SK-N-SH treated with all-trans-retinoic acid at 6 μM for 48 hours (cell line): Measurements from ENCODE around the gene ZGPAT.

Experiments
- ARNTL ChIP-seq: fragments of 450-650 bp; formaldehyde crosslinking; IDR thresholded peaks from 2 replicates; pipeline ENCODE4 v1.5.0; 2020; ENCODE audit warnings: low read depth, mild to moderate bottlenecking, moderate library complexity, borderline replicate concordance
- BACH2 ChIP-seq: fragments of 250-450 bp; sonication (Bioruptor Pico); IDR thresholded peaks from 2 replicates; pipeline ENCODE4 v1.9.0; 2021; ENCODE audit warnings: mild to moderate bottlenecking, borderline replicate concordance
- CSDC2 ChIP-seq: fragments of 250-450 bp; sonication (Bioruptor Pico); IDR thresholded peaks from 2 replicates; pipeline ENCODE4 v1.5.0; 2020; ENCODE audit warnings: mild to moderate bottlenecking, moderate library complexity
- ISL1 ChIP-seq: fragments of 250-450 bp; sonication (Bioruptor Pico); IDR thresholded peaks from 2 replicates; pipeline ENCODE4 v2.1.2; 2022; ENCODE audit warnings: mild to moderate bottlenecking, moderate library complexity
- RARB ChIP-seq: fragments of 250-450 bp; sonication (Bioruptor Pico); IDR thresholded peaks from 2 replicates; pipeline ENCODE4 v1.8.0; 2021; ENCODE audit warnings: mild to moderate bottlenecking, moderate library complexity
- TCF4 ChIP-seq: fragments of 250-450 bp; sonication (Bioruptor Pico); IDR thresholded peaks from 2 replicates; pipeline ENCODE4 v1.8.0; 2021; ENCODE audit warnings: mild to moderate bottlenecking, moderate library complexity, borderline replicate concordance
- ZFP3 ChIP-seq: fragments of 250-450 bp; sonication (Bioruptor Pico); IDR thresholded peaks from 2 replicates; pipeline ENCODE4 v1.5.0; 2020; ENCODE audit warnings: mild to moderate bottlenecking, moderate library complexity
- ZFP30 ChIP-seq: fragments of 450-650 bp; formaldehyde crosslinking; IDR thresholded peaks from 2 replicates; pipeline ENCODE4 v1.5.0; 2022; ENCODE audit warnings: mild to moderate bottlenecking, moderate library complexity
- ZNF70 ChIP-seq: fragments of 450-650 bp; formaldehyde crosslinking; IDR thresholded peaks from 2 replicates; pipeline ENCODE4 v1.5.0; 2020; ENCODE audit warnings: mild to moderate bottlenecking, moderate library complexity
- TF ChIP-seq, protein P1 (sequence below): fragments of 250-450 bp; sonication (Bioruptor Pico); IDR thresholded peaks from 2 replicates; pipeline ENCODE4 v1.5.1; 2020; ENCODE audit warnings: low read depth, mild to moderate bottlenecking, moderate library complexity
- TF ChIP-seq, protein P2 (sequence below): fragments of 250-450 bp; sonication (Bioruptor Pico); IDR thresholded peaks from 2 replicates; pipeline ENCODE4 v1.5.0; 2020; ENCODE audit warnings: mild to moderate bottlenecking, moderate library complexity
- TF ChIP-seq, protein P3 (sequence below): fragments of 250-450 bp; sonication (Bioruptor Pico); IDR thresholded peaks from 2 replicates; pipeline ENCODE4 v1.8.0; 2020; ENCODE audit warnings: mild to moderate bottlenecking, moderate library complexity, borderline replicate concordance
- TF ChIP-seq, protein P4 (sequence below): fragments of 250-450 bp; sonication (Bioruptor Pico); IDR thresholded peaks from 2 replicates; pipeline ENCODE4 v1.5.1; 2021; ENCODE audit warnings: mild to moderate bottlenecking, moderate library complexity

DNA sequence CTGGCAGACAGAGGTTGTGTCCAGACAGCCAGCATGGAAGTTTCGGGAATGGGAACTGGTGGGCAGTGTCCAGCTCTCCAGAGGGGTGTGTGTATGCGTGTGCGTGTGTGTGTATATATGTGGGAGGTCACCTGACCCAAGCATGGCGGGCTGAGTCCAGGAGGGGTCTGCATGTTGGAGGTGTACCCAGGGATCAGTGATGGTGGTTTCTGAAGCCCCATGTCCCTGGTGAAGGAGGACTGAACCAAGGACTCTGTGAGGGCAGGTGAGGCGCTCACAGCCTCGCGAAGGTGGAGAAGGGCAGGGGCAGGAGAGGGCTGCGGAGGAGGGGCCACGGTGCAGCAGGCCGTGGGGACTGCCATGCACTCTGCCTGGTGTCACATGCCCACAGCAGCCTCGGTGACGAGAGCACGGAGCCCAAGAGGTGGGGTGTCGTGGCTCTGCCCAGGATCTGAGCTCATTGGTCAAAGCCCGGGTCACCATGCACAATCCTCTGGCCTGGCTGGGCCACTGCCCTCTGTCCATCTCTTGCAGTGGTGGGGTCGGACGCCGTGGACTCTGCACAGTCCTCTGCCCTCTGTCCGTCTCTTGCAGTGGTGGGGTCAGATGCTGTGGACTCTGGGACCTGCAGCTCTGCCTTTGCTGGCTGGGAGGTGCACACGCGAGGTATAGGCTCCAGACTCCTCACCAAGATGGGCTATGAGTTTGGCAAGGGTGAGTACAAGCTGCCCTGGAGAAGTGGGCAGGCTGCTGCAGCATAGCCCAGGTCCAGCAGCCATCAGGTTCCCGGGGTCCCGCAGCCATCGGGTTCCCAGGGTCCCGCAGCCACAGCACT lies 26.5 kb downstream of the ZGPAT start:
- TF ChIP-seq ZNF70 = no peak
- TF ChIP-seq RARB = no peak
- TF ChIP-seq ZFP30 (CRISPR knock-in tag) = no peak
- TF ChIP-seq ZFP3 (CRISPR knock-in tag) = no peak
- TF ChIP-seq, protein P1, sequence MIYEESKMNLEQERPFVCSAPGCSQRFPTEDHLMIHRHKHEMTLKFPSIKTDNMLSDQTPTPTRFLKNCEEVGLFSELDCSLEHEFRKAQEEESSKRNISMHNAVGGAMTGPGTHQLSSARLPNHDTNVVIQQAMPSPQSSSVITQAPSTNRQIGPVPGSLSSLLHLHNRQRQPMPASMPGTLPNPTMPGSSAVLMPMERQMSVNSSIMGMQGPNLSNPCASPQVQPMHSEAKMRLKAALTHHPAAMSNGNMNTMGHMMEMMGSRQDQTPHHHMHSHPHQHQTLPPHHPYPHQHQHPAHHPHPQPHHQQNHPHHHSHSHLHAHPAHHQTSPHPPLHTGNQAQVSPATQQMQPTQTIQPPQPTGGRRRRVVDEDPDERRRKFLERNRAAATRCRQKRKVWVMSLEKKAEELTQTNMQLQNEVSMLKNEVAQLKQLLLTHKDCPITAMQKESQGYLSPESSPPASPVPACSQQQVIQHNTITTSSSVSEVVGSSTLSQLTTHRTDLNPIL = no peak
- TF ChIP-seq ISL1 (CRISPR knock-in tag) = no peak
- TF ChIP-seq, protein P2, sequence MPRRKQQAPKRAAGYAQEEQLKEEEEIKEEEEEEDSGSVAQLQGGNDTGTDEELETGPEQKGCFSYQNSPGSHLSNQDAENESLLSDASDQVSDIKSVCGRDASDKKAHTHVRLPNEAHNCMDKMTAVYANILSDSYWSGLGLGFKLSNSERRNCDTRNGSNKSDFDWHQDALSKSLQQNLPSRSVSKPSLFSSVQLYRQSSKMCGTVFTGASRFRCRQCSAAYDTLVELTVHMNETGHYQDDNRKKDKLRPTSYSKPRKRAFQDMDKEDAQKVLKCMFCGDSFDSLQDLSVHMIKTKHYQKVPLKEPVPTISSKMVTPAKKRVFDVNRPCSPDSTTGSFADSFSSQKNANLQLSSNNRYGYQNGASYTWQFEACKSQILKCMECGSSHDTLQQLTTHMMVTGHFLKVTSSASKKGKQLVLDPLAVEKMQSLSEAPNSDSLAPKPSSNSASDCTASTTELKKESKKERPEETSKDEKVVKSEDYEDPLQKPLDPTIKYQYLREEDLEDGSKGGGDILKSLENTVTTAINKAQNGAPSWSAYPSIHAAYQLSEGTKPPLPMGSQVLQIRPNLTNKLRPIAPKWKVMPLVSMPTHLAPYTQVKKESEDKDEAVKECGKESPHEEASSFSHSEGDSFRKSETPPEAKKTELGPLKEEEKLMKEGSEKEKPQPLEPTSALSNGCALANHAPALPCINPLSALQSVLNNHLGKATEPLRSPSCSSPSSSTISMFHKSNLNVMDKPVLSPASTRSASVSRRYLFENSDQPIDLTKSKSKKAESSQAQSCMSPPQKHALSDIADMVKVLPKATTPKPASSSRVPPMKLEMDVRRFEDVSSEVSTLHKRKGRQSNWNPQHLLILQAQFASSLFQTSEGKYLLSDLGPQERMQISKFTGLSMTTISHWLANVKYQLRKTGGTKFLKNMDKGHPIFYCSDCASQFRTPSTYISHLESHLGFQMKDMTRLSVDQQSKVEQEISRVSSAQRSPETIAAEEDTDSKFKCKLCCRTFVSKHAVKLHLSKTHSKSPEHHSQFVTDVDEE = no peak
- TF ChIP-seq, protein P3, sequence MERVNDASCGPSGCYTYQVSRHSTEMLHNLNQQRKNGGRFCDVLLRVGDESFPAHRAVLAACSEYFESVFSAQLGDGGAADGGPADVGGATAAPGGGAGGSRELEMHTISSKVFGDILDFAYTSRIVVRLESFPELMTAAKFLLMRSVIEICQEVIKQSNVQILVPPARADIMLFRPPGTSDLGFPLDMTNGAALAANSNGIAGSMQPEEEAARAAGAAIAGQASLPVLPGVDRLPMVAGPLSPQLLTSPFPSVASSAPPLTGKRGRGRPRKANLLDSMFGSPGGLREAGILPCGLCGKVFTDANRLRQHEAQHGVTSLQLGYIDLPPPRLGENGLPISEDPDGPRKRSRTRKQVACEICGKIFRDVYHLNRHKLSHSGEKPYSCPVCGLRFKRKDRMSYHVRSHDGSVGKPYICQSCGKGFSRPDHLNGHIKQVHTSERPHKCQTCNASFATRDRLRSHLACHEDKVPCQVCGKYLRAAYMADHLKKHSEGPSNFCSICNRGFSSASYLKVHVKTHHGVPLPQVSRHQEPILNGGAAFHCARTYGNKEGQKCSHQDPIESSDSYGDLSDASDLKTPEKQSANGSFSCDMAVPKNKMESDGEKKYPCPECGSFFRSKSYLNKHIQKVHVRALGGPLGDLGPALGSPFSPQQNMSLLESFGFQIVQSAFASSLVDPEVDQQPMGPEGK = no peak
- TF ChIP-seq TCF4 (CRISPR knock-in tag) = no peak
- no peak for TF ChIP-seq CSDC2 (CRISPR knock-in tag)
- TF ChIP-seq, protein P4, sequence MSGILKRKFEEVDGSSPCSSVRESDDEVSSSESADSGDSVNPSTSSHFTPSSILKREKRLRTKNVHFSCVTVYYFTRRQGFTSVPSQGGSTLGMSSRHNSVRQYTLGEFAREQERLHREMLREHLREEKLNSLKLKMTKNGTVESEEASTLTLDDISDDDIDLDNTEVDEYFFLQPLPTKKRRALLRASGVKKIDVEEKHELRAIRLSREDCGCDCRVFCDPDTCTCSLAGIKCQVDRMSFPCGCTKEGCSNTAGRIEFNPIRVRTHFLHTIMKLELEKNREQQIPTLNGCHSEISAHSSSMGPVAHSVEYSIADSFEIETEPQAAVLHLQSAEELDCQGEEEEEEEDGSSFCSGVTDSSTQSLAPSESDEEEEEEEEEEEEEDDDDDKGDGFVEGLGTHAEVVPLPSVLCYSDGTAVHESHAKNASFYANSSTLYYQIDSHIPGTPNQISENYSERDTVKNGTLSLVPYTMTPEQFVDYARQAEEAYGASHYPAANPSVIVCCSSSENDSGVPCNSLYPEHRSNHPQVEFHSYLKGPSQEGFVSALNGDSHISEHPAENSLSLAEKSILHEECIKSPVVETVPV = no peak
- no peak for TF ChIP-seq ARNTL (CRISPR knock-in tag)
- no peak for TF ChIP-seq BACH2
